Endothelial cell (in vitro differentiated cells): ENCODE results near the gene DARS2. TPM values are rescaled to one million over a fixed set of nuclear protein-coding genes. Genes with fewer than 3 reads are reported as not detected.

ENCODE experiments used
- DNase-seq: peaks from one replicate; pipeline ENCODE4 v3.0.0; 2021; ENCODE audit warnings: low spot score
- H3K27ac Mint-ChIP-seq: one replicate; pipeline ENCODE4 v1.8.0; 2021; ENCODE audit warnings: mixed read lengths, inconsistent platforms; ENCODE audit not compliant: unreplicated experiment
- H3K27me3 Mint-ChIP-seq: one replicate; pipeline ENCODE4 v1.8.0; 2021; ENCODE audit warnings: mild to moderate bottlenecking, moderate library complexity, mixed read lengths, inconsistent platforms; ENCODE audit not compliant: unreplicated experiment
- H3K36me3 Mint-ChIP-seq: one replicate; pipeline ENCODE4 v1.8.0; 2021; ENCODE audit warnings: mild to moderate bottlenecking, low read depth, mixed read lengths, inconsistent platforms; ENCODE audit not compliant: unreplicated experiment
- H3K4me1 Mint-ChIP-seq: one replicate; pipeline ENCODE4 v1.8.0; 2021; ENCODE audit warnings: mild to moderate bottlenecking, mixed read lengths, inconsistent platforms; ENCODE audit not compliant: unreplicated experiment
- H3K4me3 Mint-ChIP-seq: one replicate; pipeline ENCODE4 v1.8.0; 2021; ENCODE audit warnings: mild to moderate bottlenecking, mixed read lengths, inconsistent platforms; ENCODE audit not compliant: unreplicated experiment
- H3K9me3 Mint-ChIP-seq: one replicate; pipeline ENCODE4 v1.8.0; 2021; ENCODE audit warnings: mixed read lengths, inconsistent platforms; ENCODE audit not compliant: unreplicated experiment
- total RNA-seq: library from RNA; stranded (reverse); fragmentation: NEBNext Ultra II Directional; extraction: Animal tissue kit (Norgen Biotek cat#: 25700); gene quantifications from one replicate; pipeline ENCODE4 v1.2.1, GENCODE V29; 2021; ENCODE audit not compliant: unreplicated experiment
- TF ChIP-seq, protein P1 (sequence below): fragments of 200-600 bp; sonication (generic); IDR thresholded peaks from one replicate; pipeline ENCODE4 v1.5.0; 2021; ENCODE audit warnings: antibody characterized with exemption; ENCODE audit not compliant: unreplicated experiment

DARS2 gene
- total RNA-seq, 1 donor from 2014 or later: 18.7 TPM

DNA sequence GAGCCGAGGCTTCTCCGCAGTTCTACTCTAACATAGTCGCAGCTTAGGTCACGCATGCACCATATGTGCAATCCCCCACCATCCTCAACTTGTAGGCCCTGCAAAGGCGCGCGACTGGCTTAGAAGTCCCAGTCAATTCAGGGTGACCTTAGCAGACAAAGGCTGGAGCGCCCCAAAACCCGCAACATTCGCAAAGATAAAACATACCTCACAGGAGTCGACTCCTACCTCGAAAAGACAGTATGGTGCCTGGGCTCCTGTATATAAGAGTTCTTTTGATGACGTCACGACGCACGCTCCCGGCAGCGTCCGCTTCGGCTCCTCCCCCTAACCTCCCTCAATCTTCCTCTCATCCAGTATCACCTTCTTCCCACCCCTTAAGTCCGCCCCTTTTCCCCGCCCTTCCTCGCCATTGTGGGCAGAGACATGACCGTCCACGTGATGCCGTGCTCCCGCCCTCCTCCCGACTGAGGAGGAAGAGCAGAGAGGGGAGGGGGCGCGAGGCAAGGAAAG is 43.3 kb downstream of the DARS2 start, which contains the start of gene GAS5:
TSS of gene GAS5 (minus strand) at position 237 of the 513 bp plus-strand sequence.
- Mint-ChIP-seq H3K4me1 (peaks cover 41% of the 10 kb centered on the region), H3K4me3 (peak within 1 kb of the TSS; percentile 96), H3K36me3 (peaks cover 31% of the 10 kb centered on the region), H3K27ac (peak within 1 kb of the TSS; percentile 93), H3K9me3 (no peaks in the 10 kb centered on the region), H3K27me3 (peaks cover 14% of the 10 kb centered on the region)
- DNase-seq: peak; percentile 97
- TF ChIP-seq, protein P1, sequence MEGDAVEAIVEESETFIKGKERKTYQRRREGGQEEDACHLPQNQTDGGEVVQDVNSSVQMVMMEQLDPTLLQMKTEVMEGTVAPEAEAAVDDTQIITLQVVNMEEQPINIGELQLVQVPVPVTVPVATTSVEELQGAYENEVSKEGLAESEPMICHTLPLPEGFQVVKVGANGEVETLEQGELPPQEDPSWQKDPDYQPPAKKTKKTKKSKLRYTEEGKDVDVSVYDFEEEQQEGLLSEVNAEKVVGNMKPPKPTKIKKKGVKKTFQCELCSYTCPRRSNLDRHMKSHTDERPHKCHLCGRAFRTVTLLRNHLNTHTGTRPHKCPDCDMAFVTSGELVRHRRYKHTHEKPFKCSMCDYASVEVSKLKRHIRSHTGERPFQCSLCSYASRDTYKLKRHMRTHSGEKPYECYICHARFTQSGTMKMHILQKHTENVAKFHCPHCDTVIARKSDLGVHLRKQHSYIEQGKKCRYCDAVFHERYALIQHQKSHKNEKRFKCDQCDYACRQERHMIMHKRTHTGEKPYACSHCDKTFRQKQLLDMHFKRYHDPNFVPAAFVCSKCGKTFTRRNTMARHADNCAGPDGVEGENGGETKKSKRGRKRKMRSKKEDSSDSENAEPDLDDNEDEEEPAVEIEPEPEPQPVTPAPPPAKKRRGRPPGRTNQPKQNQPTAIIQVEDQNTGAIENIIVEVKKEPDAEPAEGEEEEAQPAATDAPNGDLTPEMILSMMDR: no peak

DNA sequence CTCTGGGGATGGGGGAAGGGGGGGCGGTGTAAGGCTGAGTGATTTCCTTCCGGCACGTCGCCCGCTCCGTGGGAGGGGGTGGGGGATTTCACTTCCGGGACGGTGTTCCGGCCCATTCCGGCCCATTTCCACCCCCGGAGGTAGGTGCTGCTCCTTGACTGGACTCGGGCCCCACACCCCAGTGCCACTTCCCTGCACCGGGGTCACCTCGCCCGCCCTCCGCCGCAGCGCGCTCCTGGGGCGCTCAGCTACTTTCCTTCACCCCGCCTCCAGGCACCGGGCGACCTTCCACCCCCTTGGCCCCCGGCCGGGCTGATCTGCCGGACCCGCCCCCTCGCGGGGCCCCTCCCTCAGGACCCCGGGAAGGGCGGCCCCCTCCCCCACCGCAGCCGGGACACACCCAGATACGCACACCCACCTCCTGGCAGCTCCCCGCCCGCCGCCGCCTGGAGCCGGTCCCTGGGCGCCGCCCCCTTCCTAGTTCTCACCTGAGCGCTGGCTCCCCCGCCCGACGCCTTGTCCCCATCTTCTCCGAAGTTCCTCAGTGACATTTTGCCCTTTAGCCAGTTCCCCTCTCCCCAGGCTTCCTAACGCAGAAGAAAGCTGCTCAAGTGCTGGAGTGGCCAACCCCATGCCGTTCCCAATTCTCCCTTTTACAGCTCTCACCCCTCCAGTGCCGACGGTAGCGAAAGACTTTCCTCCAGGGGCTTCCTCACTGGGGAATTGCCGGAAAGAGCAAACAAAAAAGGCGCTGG is 44.0 kb downstream of the DARS2 start, which contains the start of gene ZBTB37:
TSS of gene ZBTB37 (plus strand) at position 115 of the 755 bp plus-strand sequence. CDS start 1,846 bp downstream, outside the sequence.
- H3K9me3 Mint-ChIP-seq: no peaks in the 10 kb centered on the region
- H3K27ac Mint-ChIP-seq: peak within 1 kb of the TSS; percentile 93
- DNase-seq: peak; percentile 93
- H3K27me3 Mint-ChIP-seq: peaks cover 14% of the 10 kb centered on the region
- peak within 1 kb of the TSS; percentile 96 for H3K4me3 Mint-ChIP-seq
- TF ChIP-seq, protein P1: no peak
- peaks cover 41% of the 10 kb centered on the region for H3K4me1 Mint-ChIP-seq
- H3K36me3 Mint-ChIP-seq: peaks cover 31% of the 10 kb centered on the region

DNA sequence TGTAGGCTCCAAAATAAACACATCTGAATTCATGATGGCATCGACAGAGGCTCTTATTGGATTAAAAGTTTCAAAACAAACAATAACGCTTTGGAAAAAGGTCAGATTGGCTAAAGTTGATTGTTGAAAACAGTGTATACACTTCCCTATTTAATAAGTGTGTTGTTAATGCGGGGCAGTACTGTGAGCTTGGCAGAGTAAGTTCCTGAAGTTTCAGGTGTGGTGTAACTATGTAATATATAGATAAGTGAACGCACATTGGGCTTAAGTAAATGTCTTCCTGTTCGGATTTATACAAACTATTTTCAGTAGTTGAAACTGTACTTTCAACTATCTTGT is 44.5 kb downstream of the DARS2 start:
- peaks cover 41% of the 10 kb centered on the region for H3K4me1 Mint-ChIP-seq
- H3K9me3 Mint-ChIP-seq: no peaks in the 10 kb centered on the region
- no peak for DNase-seq
- H3K27me3 Mint-ChIP-seq: peaks cover 15% of the 10 kb centered on the region
- peak overlapping the region; percentile 88 for H3K4me3 Mint-ChIP-seq
- peak overlapping the region; percentile 93 for H3K27ac Mint-ChIP-seq
- TF ChIP-seq, protein P1: no peak
- peaks cover 31% of the 10 kb centered on the region for H3K36me3 Mint-ChIP-seq

DNA sequence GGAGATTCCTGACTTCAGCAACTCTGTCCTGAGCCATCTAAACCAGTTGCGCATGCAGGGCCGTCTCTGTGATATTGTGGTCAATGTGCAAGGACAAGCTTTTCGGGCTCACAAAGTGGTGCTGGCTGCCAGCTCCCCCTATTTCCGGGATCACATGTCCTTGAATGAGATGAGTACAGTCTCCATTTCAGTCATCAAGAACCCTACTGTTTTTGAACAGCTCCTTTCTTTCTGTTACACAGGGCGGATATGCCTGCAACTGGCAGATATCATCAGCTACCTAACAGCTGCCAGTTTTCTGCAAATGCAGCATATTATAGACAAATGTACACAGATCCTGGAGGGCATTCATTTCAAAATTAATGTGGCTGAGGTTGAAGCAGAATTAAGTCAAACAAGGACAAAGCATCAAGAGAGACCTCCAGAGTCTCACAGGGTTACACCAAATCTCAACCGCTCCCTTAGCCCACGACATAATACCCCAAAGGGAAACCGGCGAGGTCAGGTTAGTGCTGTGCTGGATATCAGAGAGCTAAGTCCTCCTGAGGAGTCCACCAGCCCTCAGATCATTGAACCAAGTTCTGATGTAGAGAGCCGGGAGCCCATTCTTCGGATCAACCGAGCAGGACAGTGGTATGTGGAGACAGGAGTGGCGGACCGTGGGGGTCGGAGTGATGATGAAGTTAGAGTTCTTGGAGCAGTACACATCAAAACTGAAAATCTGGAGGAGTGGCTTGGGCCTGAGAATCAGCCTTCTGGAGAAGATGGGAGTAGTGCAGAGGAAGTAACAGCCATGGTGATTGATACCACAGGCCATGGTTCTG is 46.0 kb downstream of the DARS2 start:
- H3K4me3 Mint-ChIP-seq: no peak overlapping the region
- no peak for DNase-seq
- H3K9me3 Mint-ChIP-seq: no peaks in the 10 kb centered on the region
- no peak overlapping the region for H3K27ac Mint-ChIP-seq
- H3K36me3 Mint-ChIP-seq: peaks cover 21% of the 10 kb centered on the region
- H3K27me3 Mint-ChIP-seq: peaks cover 14% of the 10 kb centered on the region
- TF ChIP-seq, protein P1: no peak
- peaks cover 32% of the 10 kb centered on the region for H3K4me1 Mint-ChIP-seq
